ENCODE data around the gene GADD45G.

DNA sequence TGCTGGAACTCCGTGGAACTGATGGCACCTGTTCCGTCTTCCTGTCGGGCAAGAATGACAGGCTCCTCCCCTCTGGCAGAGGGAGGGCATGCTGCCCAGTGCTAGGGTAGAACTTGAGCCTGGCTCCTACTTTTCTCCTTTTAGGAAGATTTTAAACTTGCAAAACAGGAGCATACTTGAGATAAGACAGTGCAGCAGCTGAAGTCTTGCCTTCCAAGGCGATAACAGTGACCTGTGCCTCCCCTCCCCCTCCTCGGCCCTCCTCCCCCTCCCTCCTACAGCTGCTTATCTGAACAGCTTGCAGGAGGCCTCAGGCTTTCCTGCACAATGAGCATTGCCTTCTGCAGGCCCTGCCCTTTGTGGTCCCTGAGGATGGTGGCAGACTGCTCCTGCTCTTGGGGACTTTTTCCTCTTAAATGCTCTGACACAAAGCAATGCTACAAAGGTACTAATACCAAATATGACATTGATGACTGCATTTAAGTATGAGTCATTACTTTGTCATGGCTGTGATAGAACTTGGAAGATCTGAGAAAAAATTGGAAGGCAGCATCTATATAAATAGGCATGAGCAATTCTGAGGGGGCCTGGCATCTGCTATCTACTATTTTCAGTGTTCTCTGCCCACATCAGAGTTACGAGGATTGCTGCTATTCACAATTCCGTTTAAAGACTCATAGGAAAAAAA, 2.0 kb downstream of the GADD45G start:
- no peak for TF ChIP-seq CEBPB (IDR thresholded peaks at IDR 0.05)
- TF ChIP-seq EP300 (IDR thresholded peaks at IDR 0.05): no peak
- no peak for TF ChIP-seq CTCF (IDR thresholded peaks at IDR 0.05)
- TF ChIP-seq MAFK (IDR thresholded peaks at IDR 0.05; ENCODE audit: partially characterized antibody): no peak
- TF ChIP-seq NR3C1 (IDR thresholded peaks at IDR 0.05): no peak
- TF ChIP-seq RNF2 (IDR thresholded peaks at IDR 0.05; ENCODE audit: borderline replicate concordance, low read depth): no peak
- TF ChIP-seq RFX5 (IDR thresholded peaks at IDR 0.05): no peak
- no peak for TF ChIP-seq MYC (IDR thresholded peaks at IDR 0.05; ENCODE audit: borderline replicate concordance, low read length)
- no peak for TF ChIP-seq PHF8 (IDR thresholded peaks at IDR 0.05; ENCODE audit: borderline replicate concordance, low read depth)
- TF ChIP-seq, protein P1, sequence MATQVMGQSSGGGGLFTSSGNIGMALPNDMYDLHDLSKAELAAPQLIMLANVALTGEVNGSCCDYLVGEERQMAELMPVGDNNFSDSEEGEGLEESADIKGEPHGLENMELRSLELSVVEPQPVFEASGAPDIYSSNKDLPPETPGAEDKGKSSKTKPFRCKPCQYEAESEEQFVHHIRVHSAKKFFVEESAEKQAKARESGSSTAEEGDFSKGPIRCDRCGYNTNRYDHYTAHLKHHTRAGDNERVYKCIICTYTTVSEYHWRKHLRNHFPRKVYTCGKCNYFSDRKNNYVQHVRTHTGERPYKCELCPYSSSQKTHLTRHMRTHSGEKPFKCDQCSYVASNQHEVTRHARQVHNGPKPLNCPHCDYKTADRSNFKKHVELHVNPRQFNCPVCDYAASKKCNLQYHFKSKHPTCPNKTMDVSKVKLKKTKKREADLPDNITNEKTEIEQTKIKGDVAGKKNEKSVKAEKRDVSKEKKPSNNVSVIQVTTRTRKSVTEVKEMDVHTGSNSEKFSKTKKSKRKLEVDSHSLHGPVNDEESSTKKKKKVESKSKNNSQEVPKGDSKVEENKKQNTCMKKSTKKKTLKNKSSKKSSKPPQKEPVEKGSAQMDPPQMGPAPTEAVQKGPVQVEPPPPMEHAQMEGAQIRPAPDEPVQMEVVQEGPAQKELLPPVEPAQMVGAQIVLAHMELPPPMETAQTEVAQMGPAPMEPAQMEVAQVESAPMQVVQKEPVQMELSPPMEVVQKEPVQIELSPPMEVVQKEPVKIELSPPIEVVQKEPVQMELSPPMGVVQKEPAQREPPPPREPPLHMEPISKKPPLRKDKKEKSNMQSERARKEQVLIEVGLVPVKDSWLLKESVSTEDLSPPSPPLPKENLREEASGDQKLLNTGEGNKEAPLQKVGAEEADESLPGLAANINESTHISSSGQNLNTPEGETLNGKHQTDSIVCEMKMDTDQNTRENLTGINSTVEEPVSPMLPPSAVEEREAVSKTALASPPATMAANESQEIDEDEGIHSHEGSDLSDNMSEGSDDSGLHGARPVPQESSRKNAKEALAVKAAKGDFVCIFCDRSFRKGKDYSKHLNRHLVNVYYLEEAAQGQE (IDR thresholded peaks at IDR 0.05): no peak
- no peak for TF ChIP-seq CHD4 (IDR thresholded peaks at IDR 0.05; ENCODE audit: borderline replicate concordance)
- no peak for TF ChIP-seq MAZ (IDR thresholded peaks at IDR 0.05; ENCODE audit: borderline replicate concordance, low read depth, low read length)

Measured in A549 (cell line).